ENCODE data around the gene TGIF2. TPM values are rescaled to one million over a fixed set of nuclear protein-coding genes. Genes with fewer than 3 reads are reported as not detected.
A peak's percentile ranks its signal among the peaks of the same experiment; 100 is the strongest.

The TGIF2 gene
- total and polyA plus RNA-seq, 11 donors: 2.1 to 14.9 (median 7.9) TPM

DNA sequence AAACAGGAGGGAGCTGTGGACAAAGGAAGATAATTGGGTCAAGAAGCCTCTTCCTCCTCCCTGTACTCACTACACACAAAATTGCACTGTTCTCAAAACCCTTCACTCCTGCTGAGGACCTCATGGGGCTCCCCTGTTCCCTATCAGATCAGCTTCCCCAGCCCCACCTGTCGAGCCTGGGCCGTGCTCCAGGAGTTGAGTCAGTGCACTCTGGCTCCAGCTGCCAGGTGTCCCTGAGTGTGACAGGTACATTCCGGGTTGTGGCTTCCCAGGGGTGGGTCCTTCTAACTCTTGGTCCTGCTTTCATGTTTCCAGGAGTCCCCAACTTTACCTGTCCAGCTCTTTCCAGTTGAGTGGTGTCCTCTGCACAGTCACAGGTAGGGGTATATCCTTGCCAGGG, 40.6 kb downstream of the TGIF2 start:
- Histone ChIP-seq H3K36me3 (peaks cover 0 to 71% (median 62%) of the 10 kb centered on the region in 9 donors), H3K4me1 (no peaks in the 10 kb centered on the region), H3K27ac (no peak overlapping the region), H3K9me3 (no peaks in the 10 kb centered on the region), H3K4me3 (no peak overlapping the region), H3K27me3 (no peaks in the 10 kb centered on the region)
- DNase-seq (no peak), ATAC-seq (peak in 1 of 4 donors; percentile 14)
- 66 to 83% (median 82%) methylated on average over 3 of the region's 3 CpGs for WGBS, 4 donors
- TF ChIP-seq POLR2A (IDR thresholded peaks at IDR 0.05): no peak
- TF ChIP-seq, protein P1, sequence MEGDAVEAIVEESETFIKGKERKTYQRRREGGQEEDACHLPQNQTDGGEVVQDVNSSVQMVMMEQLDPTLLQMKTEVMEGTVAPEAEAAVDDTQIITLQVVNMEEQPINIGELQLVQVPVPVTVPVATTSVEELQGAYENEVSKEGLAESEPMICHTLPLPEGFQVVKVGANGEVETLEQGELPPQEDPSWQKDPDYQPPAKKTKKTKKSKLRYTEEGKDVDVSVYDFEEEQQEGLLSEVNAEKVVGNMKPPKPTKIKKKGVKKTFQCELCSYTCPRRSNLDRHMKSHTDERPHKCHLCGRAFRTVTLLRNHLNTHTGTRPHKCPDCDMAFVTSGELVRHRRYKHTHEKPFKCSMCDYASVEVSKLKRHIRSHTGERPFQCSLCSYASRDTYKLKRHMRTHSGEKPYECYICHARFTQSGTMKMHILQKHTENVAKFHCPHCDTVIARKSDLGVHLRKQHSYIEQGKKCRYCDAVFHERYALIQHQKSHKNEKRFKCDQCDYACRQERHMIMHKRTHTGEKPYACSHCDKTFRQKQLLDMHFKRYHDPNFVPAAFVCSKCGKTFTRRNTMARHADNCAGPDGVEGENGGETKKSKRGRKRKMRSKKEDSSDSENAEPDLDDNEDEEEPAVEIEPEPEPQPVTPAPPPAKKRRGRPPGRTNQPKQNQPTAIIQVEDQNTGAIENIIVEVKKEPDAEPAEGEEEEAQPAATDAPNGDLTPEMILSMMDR (IDR thresholded peaks at IDR 0.05): no peak
- intact Hi-C loops (cut with DNase I): loop anchor here in 6 of 10 donors (2.0 to 10.0 kb wide), 5 partner anchors 138 to 273 kb away; no protein-coding TSS in a partner anchor

DNA sequence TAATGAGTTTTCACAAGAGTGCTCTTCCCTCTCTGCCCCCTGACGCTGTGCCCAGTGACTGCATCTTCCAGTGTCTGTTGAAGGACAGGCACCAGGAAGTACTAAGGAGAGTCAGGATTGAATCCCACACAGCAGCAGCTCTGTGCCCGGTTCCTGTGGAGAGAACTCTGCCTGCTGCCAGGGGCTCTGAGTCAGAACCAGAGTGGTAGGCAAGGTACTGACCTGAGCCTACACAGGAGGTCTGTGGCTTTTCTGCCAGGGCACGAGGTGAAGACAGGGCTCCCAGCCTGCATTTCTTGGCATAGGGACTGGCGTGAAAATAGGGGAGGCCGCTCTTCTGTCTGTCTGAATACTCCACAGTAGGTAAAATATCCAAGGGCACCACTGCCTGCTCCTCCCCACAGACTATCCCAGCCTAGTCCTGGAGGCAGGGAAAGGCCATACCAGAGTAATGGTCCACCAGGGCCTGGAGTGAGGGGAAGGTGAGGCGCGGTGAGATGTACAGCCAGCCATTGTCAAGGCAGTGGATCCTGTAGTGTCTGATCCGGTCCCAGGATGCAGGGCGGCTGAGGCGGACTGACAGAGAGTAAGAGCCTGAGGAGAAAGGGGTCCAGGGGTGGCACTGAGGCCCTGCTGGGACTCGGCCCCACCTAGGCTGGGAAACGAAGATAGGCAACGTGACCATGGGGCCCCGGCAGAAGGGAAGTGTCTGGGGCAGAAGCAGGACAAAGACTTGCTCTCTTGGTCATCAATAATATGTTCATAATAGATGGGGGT, 41.6 kb downstream of the TGIF2 start:
- WGBS, 4 donors: 83 to 91% (median 87%) methylated on average over 11 to 14 of the region's 14 CpGs
- H3K9me3 ChIP-seq: no peaks in the 10 kb centered on the region
- ATAC-seq: peak in 1 of 4 donors; percentile 22
- no peak overlapping the region for H3K4me3 ChIP-seq
- no peak overlapping the region for H3K27ac ChIP-seq
- DNase-seq: no peak
- TF ChIP-seq, protein P1 (IDR thresholded peaks at IDR 0.05): no peak
- TF ChIP-seq POLR2A (IDR thresholded peaks at IDR 0.05): no peak
- no peaks in the 10 kb centered on the region for H3K27me3 ChIP-seq
- peaks cover 0 to 62% (median 54%) of the 10 kb centered on the region in 9 donors for H3K36me3 ChIP-seq
- intact Hi-C loops (cut with DNase I): loop anchor here in 5 of 10 donors (5.0 to 10.0 kb wide), 4 partner anchors 137 to 272 kb away; no protein-coding TSS in a partner anchor
- no peaks in the 10 kb centered on the region for H3K4me1 ChIP-seq

DNA sequence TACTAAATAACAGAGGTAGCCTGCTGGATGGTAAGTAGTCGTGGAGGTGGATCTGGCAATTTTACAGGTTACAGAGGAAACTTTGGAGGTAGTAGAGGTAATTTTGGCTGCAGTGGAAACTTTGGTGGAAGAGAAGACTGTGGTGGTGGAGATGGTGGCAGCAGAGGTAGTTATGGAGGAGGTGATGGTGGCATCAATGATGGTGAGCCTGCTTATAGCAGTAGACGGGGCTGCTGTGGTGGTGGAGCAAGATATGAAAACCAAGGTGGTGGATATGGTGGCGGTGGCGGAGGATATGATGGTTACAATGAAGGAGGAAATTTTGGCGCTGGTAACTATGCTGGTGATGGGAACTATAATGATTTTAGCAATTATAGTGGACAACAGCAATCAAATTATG, 47.5 kb downstream of the TGIF2 start:
- Histone ChIP-seq H3K27me3 (no peaks in the 10 kb centered on the region), H3K4me1 (peaks cover 0 to 10% (median 2%) of the 10 kb centered on the region in 12 donors), H3K36me3 (peaks cover 0 to 3% (median 0%) of the 10 kb centered on the region in 9 donors), H3K9me3 (no peaks in the 10 kb centered on the region), H3K27ac (no peak overlapping the region), H3K4me3 (no peak overlapping the region)
- intact Hi-C loops (cut with DNase I): loop anchor here in 1 of 10 donors (10.0 kb wide), 1 partner anchor 64 kb away; no protein-coding TSS in a partner anchor
- 94 to 97% (median 96%) methylated on average over 5 of the region's 5 CpGs for WGBS, 4 donors
- TF ChIP-seq, protein P1 (IDR thresholded peaks at IDR 0.05): no peak
- TF ChIP-seq POLR2A (IDR thresholded peaks at IDR 0.05): no peak
- no peak for ATAC-seq
- no peak for DNase-seq

DNA sequence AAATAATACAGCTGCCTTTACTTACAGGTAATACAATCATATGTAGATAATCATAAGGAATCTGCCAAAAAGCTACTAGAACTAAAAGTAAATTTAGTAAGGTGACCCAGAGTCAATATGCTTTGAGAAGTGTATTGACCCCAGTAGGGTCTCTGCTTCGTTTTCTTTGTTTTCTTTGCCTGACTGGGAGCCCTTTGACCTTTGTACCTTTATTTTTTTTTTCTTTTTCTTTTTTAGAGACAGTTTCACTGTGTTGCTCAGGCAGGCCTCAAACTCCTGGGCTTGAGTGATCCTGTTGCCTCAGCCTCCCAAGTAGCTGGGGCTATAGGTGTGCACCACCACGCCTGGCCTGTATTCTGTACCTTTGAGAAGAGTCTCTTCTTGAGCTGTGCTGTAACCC, 50.0 kb downstream of the TGIF2 start:
- H3K4me1 ChIP-seq: peaks cover 0 to 10% (median 2%) of the 10 kb centered on the region in 12 donors
- DNase-seq (no peak), ATAC-seq (no peak)
- TF ChIP-seq, protein P1 (IDR thresholded peaks at IDR 0.05): no peak
- no peak for TF ChIP-seq POLR2A (IDR thresholded peaks at IDR 0.05)
- H3K36me3 ChIP-seq: no peaks in the 10 kb centered on the region
- no peak overlapping the region for H3K27ac ChIP-seq
- no peaks in the 10 kb centered on the region for H3K9me3 ChIP-seq
- H3K4me3 ChIP-seq: no peak overlapping the region
- intact Hi-C loops (cut with DNase I): loop anchor here in 1 of 10 donors (10.0 kb wide), 1 partner anchor 61 kb away; no protein-coding TSS in a partner anchor
- 92 to 95% (median 95%) methylated on average over 2 of the region's 2 CpGs for WGBS, 4 donors
- no peaks in the 10 kb centered on the region for H3K27me3 ChIP-seq

Measured in heart left ventricle (tissue), 16 donors.